Epithelial cell of proximal tubule (primary cell): ENCODE results near the gene KCNK1. TPM values are rescaled to one million over a fixed set of nuclear protein-coding genes. Genes with fewer than 3 reads are reported as not detected.

Experiments
- DNase-seq: peaks from one replicate; pipeline ENCODE4 v3.0.0-alpha.2; 2011; ENCODE audit warnings: low read depth
- H3K4me3 ChIP-seq: 2 replicates; pipeline ENCODE4 v1.5.1; 2011; ENCODE audit warnings: low read depth, mild to moderate bottlenecking, low read length
- CTCF ChIP-seq: conservative IDR thresholded peaks from 2 replicates; pipeline ENCODE4 v1.5.1; 2012; ENCODE audit warnings: low read depth, mild to moderate bottlenecking, low read length
- total RNA-seq: library from RNA; depleted of rRNA; stranded (reverse); fragments of >200 nt; gene quantifications from 2 replicates; pipeline ENCODE4 v1.2.3, GENCODE V29; 2015

Gene KCNK1
- total RNA-seq, 1 donor from 2014 or later: 9.8 TPM

DNA sequence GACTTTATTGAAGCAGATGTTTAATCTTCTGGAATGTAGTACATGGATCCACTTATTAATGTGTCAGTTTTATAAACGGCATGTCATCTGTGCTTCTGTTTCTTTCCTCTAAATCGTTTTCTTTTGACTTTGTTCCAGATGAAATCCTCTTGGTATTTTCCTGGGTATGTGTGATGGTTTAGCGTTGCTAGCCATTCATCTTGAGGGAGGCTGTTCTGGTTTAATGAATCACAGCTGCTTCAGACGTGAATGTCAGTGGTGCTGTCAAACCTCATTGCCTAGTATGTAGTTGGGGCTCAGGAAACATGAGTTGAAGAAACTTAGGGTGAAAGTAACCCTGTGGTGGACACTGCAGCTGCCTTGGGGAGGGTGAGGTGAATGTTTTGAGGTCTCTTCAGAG, 33.2 kb downstream of the KCNK1 start:
- no peak for DNase-seq
- no peak overlapping the region for H3K4me3 ChIP-seq
- no peak for TF ChIP-seq CTCF

DNA sequence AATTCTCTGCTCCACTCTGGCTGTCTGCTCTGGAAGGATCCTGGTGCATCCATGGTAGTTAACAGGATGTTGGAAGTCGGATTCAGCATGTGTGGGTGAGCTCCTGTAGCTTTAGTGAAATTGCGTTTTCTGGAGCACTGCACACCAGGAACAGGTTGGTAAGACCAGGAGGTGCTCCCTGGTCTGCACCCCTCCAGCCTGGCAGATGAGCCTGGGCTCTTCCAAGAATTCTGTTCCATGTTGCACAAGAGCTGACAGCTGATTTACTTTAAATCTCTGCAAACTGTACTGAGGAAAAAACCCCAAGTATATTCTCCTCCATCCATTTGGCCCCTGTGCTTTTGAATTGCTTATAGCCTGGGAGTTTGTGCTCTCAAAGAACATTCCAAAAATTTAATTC, 33.7 kb downstream of the KCNK1 start:
- no peak for DNase-seq
- no peak for TF ChIP-seq CTCF
- no peak overlapping the region for H3K4me3 ChIP-seq

GRCh38 chr1:233651061-233651460, 37.2 kb downstream of the KCNK1 start:
- TF ChIP-seq CTCF: no peak
- no peak for DNase-seq
- no peak overlapping the region for H3K4me3 ChIP-seq

- TF ChIP-seq CTCF: no peak
- no peak overlapping the region for H3K4me3 ChIP-seq
- no peak for DNase-seq
Measured at GRCh38 chr1:233651563-233652233, 37.8 kb downstream of the KCNK1 start.

- no peak overlapping the region for H3K4me3 ChIP-seq
- TF ChIP-seq CTCF: no peak
- no peak for DNase-seq
Measured at GRCh38 chr1:233652526-233652925, 38.6 kb downstream of the KCNK1 start.

- DNase-seq: no peak
- no peak overlapping the region for H3K4me3 ChIP-seq
- TF ChIP-seq CTCF: no peak
Measured at GRCh38 chr1:233654658-233655280, 40.9 kb downstream of the KCNK1 start.

DNA sequence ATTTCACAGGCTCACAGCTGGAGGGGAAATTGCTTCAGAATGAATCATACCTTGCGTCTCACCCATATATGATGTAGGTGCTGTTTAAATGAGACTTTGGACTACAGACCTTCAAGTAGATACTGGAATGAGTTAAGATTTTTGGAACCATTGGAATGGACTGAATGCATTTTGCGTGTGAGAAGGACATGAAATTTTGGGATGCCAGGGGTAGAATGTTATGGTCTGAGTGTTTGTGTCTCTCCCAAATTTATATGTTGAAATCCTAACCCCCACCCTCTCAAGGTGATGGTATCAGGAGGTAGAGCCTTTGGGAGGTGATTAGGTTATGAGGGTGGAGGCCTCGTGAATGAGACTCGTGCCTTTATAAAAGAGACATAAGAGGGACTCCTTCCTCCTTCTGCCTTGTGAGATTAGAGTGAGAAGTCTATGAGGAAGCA, 41.4 kb downstream of the KCNK1 start:
- TF ChIP-seq CTCF: no peak
- H3K4me3 ChIP-seq: no peak overlapping the region
- DNase-seq: no peak
